Measurements from ENCODE around the gene FGFRL1.

- TF ChIP-seq CTCF (IDR thresholded peaks at IDR 0.05; ENCODE audit: insufficient read depth, low read length) (no peak), POLR2AphosphoS5 (IDR thresholded peaks at IDR 0.05; ENCODE audit: low read depth) (no peak), REST (IDR thresholded peaks at IDR 0.05; ENCODE audit: insufficient replicate concordance, low read depth) (no peak), GABPA (IDR thresholded peaks at IDR 0.05; ENCODE audit: low read depth) (no peak)
Measured at GRCh38 chr4:963276-964225, 47.9 kb upstream of the FGFRL1 start.
